ENCODE data around the gene PHKA1.
"Not testable (repeated sequence)": the region's sequence is repeated elsewhere in the genome, so short reads cannot be mapped to it uniquely, and the experiment has no call there.

The PHKA1 gene

GRCh38 chrX:72554448-72555140 is 159.5 kb downstream of the PHKA1 start:
- no peaks in the 10 kb centered on the region; the same call in 1 of the 2 replicates for H3K36me3 ChIP-seq (ENCODE audit: control insufficient read depth, insufficient read depth, low read length)
- no peak overlapping the region for H3K4me3 ChIP-seq (replicated peaks; ENCODE audit: low read depth, low read length)
- peak; percentile 9 for TF ChIP-seq CTCF (IDR thresholded peaks at IDR 0.05; ENCODE audit: insufficient read depth, low read length, poor library complexity, severe bottlenecking)
- H3K27me3 ChIP-seq (replicated peaks; ENCODE audit: control insufficient read depth, insufficient read depth, low read length): no peaks in the 10 kb centered on the region
- DNase-seq (ENCODE audit: extremely low read depth, insufficient read length): no peak

- H3K4me3 ChIP-seq (replicated peaks; ENCODE audit: low read depth, low read length); H3K36me3 ChIP-seq (ENCODE audit: control insufficient read depth, insufficient read depth, low read length); H3K27me3 ChIP-seq (replicated peaks; ENCODE audit: control insufficient read depth, insufficient read depth, low read length); DNase-seq (ENCODE audit: extremely low read depth, insufficient read length): not testable (repeated sequence)
These were observed 161.7 kb downstream of the PHKA1 start for GRCh38 chrX:72552443-72552842.

DNA sequence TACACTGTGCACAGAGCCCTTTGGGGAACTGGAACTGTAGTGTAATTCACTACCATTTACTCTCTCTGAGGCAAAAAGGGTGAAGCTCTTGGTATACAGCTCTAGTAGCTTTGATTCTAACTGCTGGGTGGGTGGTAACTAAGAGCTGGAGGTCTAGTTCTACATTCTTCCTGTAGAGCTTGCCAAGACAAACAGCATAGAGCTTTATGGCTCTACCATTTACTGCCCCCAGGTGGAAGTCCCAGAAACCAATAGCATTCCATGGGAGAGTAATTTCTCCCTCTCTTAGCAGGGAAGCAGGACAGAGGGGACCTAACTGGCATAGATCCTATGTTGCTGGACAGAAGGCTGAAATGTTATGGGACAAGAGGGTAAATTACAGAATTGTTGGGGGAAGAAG is 168.1 kb downstream of the PHKA1 start:
- TF ChIP-seq CTCF (IDR thresholded peaks at IDR 0.05; ENCODE audit: insufficient read depth, low read length, poor library complexity, severe bottlenecking): peak; percentile 11
- no peak for DNase-seq (ENCODE audit: extremely low read depth, insufficient read length)
- no peaks in the 10 kb centered on the region for H3K36me3 ChIP-seq (ENCODE audit: control insufficient read depth, insufficient read depth, low read length)
- no peaks in the 10 kb centered on the region for H3K27me3 ChIP-seq (replicated peaks; ENCODE audit: control insufficient read depth, insufficient read depth, low read length)
- H3K4me3 ChIP-seq (replicated peaks; ENCODE audit: low read depth, low read length): no peak overlapping the region

DNA sequence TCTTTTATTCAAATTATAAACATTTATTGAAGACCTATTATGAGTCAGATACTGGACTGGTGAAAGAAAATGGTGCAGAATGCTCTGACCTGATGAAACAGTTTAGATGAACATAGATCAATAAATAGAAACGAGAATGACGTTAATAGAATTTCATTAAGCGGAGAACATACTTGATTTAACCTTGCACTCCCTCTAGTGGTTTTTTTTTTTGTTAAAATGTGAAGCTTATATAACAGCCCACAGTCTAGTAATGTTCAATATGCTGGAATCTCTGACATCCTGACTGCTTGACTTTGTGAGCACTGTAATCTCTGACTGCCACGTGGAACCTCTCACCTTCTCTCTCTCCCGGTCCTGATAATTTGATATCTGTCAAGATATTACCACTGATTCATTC is 173.8 kb downstream of the PHKA1 start:
- DNase-seq (ENCODE audit: extremely low read depth, insufficient read length): no peak
- no peaks in the 10 kb centered on the region for H3K36me3 ChIP-seq (ENCODE audit: control insufficient read depth, insufficient read depth, low read length)

DNA sequence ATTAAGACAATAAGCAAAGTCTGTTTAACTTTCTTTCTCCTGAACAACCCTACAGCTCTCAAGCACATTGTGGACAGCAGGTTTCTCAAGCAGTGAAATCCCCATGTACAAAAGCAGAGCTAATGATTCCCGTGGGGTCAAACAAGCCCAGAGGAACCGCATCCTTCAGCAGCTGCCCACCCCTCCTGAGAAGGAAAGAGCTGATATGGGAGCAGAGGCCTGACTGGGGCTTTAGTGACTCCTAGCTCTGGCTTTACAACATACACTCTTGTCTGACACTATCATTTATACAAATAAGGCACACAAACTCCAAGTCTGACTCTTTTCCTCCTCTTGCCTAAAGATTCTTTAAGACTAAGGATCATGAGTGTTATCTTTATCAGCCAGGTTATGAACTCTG is 174.3 kb downstream of the PHKA1 start:
- Histone ChIP-seq H3K27me3 (replicated peaks; ENCODE audit: control insufficient read depth, insufficient read depth, low read length) (no peaks in the 10 kb centered on the region), H3K4me3 (replicated peaks; ENCODE audit: low read depth, low read length) (no peak overlapping the region)
- no peak for DNase-seq (ENCODE audit: extremely low read depth, insufficient read length)

More for the DNA sequence above, 173.8 kb downstream of the PHKA1 start:
- Histone ChIP-seq H3K27me3 (replicated peaks; ENCODE audit: control insufficient read depth, insufficient read depth, low read length) (no peaks in the 10 kb centered on the region), H3K4me3 (replicated peaks; ENCODE audit: low read depth, low read length) (no peak overlapping the region)
- no peak for TF ChIP-seq CTCF (IDR thresholded peaks at IDR 0.05; ENCODE audit: insufficient read depth, low read length, poor library complexity, severe bottlenecking)

DNA sequence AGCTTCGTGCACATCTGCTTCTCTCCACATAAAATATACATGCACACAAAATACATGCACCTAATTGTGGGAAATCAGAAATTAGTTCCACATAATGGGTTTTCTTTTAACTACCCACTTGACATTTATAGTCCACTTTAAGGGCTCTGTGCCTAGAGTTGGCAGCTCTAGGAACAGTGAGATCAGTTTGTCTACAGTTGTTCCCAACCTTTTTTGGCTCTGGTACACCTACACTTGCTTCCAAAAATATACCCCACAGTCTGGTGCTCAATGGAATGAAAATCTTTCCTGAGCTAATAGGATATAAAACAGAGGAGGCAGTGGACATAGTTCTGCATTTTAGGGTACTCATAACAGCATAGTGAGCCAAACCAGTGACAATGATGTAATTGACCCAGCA is 177.6 kb downstream of the PHKA1 start:
- no peak for TF ChIP-seq CTCF (IDR thresholded peaks at IDR 0.05; ENCODE audit: insufficient read depth, low read length, poor library complexity, severe bottlenecking)
- H3K4me3 ChIP-seq (replicated peaks; ENCODE audit: low read depth, low read length): no peak overlapping the region
- no peak for DNase-seq (ENCODE audit: extremely low read depth, insufficient read length)
- H3K27me3 ChIP-seq (replicated peaks; ENCODE audit: control insufficient read depth, insufficient read depth, low read length): no peaks in the 10 kb centered on the region
- H3K36me3 ChIP-seq (ENCODE audit: control insufficient read depth, insufficient read depth, low read length): no peaks in the 10 kb centered on the region

More for the DNA sequence above, 174.3 kb downstream of the PHKA1 start:
- H3K36me3 ChIP-seq (ENCODE audit: control insufficient read depth, insufficient read depth, low read length): no peaks in the 10 kb centered on the region
- TF ChIP-seq CTCF (IDR thresholded peaks at IDR 0.05; ENCODE audit: insufficient read depth, low read length, poor library complexity, severe bottlenecking): no peak

Measured in GM06990 (cell line).